Right lobe of liver (tissue), 4 donors: ENCODE measurements around the gene JAKMIP1.

Experiments
- POLR2A ChIP-seq: fragments of 450-650 bp; IDR thresholded peaks from one replicate; pipeline ENCODE4 v1.6.1; 2017; ENCODE audit warnings: antibody characterized with exemption, mild to moderate bottlenecking
- TF ChIP-seq, protein P1 (sequence below), 4 donors: fragments of 200-600 bp in 3 of 4; fragments of 450-650 bp in 1 of 4; IDR thresholded peaks; one replicate each; pipeline versions ENCODE4 v1.5.1 to v1.8.0; 2016 to 2022; ENCODE audit warnings: antibody characterized with exemption in 4 of 4, mild to moderate bottlenecking in 2 of 4
- donor health status: DM: no; HTN: no; CAD: no.
- donor health status: DM: no; HTN: no; CAD: no.
- donor health status: DM: no; HTN: yes; CAD: no.

GRCh38 chr4:6113641-6114040 is 86.7 kb downstream of the JAKMIP1 start:
- TF ChIP-seq, protein P1, sequence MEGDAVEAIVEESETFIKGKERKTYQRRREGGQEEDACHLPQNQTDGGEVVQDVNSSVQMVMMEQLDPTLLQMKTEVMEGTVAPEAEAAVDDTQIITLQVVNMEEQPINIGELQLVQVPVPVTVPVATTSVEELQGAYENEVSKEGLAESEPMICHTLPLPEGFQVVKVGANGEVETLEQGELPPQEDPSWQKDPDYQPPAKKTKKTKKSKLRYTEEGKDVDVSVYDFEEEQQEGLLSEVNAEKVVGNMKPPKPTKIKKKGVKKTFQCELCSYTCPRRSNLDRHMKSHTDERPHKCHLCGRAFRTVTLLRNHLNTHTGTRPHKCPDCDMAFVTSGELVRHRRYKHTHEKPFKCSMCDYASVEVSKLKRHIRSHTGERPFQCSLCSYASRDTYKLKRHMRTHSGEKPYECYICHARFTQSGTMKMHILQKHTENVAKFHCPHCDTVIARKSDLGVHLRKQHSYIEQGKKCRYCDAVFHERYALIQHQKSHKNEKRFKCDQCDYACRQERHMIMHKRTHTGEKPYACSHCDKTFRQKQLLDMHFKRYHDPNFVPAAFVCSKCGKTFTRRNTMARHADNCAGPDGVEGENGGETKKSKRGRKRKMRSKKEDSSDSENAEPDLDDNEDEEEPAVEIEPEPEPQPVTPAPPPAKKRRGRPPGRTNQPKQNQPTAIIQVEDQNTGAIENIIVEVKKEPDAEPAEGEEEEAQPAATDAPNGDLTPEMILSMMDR (IDR thresholded peaks at IDR 0.05): no peak
- no peak for TF ChIP-seq POLR2A
